PC-9 (cell line): Measurements from ENCODE around the gene PCID2. TPM values are rescaled to one million over a fixed set of nuclear protein-coding genes. Genes with fewer than 3 reads are reported as not detected.
A peak's percentile ranks its signal among the peaks of the same experiment; 100 is the strongest.

Experiments
- BruUV-seq: library from RNA; stranded (reverse); fragments of 400-500 nt; replicated peaks from 2 replicates; lab custom pipeline; 2021; lab: Mats Ljungman, UMichigan
- CTCF ChIA-PET: fragments of 300-600 bp; sonication (Branson Sonifier 250); formaldehyde crosslinking; loops from one replicate; lab custom pipeline; 2022; ENCODE audit warnings: antibody characterized with exemption; lab: Charles Lee
- POLR2A ChIA-PET: fragments of 300-600 bp; sonication (Branson Sonifier 250); formaldehyde crosslinking; loops from one replicate; lab custom pipeline; 2022; ENCODE audit warnings: antibody characterized with exemption; ENCODE audit not compliant: unreplicated experiment; lab: Charles Lee
- DNase-seq, 2 experiments: peaks; one replicate each; pipeline versions ENCODE4 v3.0.0 to v3.0.0-alpha.2; 2015 to 2022; ENCODE audit warnings: mixed read lengths in 1 of 2
- H2AFZ ChIP-seq: fragments of 200-600 bp; sonication (generic); 2 replicates; pipeline ENCODE4 v1.8.1; 2017; ENCODE audit warnings: antibody characterized with exemption
- H3F3A ChIP-seq: fragments of 200-600 bp; sonication (generic); 2 replicates; pipeline ENCODE4 v1.8.1; 2017; ENCODE audit warnings: antibody characterized with exemption, mild to moderate bottlenecking, low read depth; ENCODE audit not compliant: insufficient read depth
- H3K27ac ChIP-seq: fragments of 200-600 bp; sonication (generic); 2 replicates; pipeline ENCODE4 v1.6.1; 2016; ENCODE audit warnings: mixed run types
- H3K27me3 ChIP-seq: fragments of 200-600 bp; sonication (generic); 2 replicates; pipeline ENCODE4 v1.6.1; 2016; ENCODE audit warnings: low read depth, mixed run types; ENCODE audit not compliant: insufficient read depth
- H3K36me3 ChIP-seq: fragments of 200-600 bp; sonication (generic); 2 replicates; pipeline ENCODE4 v1.6.1; 2016; ENCODE audit warnings: low read depth, mixed run types
- H3K4me1 ChIP-seq: fragments of 200-600 bp; sonication (generic); replicated peaks from 2 replicates; pipeline ENCODE4 v1.6.1; 2016; ENCODE audit warnings: mixed run types; ENCODE audit not compliant: insufficient read depth
- H3K4me2 ChIP-seq: fragments of 200-600 bp; sonication (generic); 2 replicates; pipeline ENCODE4 v1.6.1; 2017; ENCODE audit warnings: mixed run types
- H3K4me3 ChIP-seq: fragments of 200-600 bp; sonication (generic); 2 replicates; pipeline ENCODE4 v1.6.1; 2016; ENCODE audit warnings: mixed run types
- H3K79me2 ChIP-seq: fragments of 200-600 bp; sonication (generic); 2 replicates; pipeline ENCODE4 v1.6.1; 2017; ENCODE audit warnings: low read depth, mixed run types
- H3K9me2 ChIP-seq: fragments of 200-600 bp; sonication (generic); 2 replicates; pipeline ENCODE4 v1.8.1; 2017; ENCODE audit warnings: mild to moderate bottlenecking; ENCODE audit not compliant: insufficient read depth
- H3K9me3 ChIP-seq: fragments of 200-600 bp; sonication (generic); 2 replicates; pipeline ENCODE4 v1.8.1; 2016; ENCODE audit warnings: low read depth; ENCODE audit not compliant: insufficient read depth
- H4K20me1 ChIP-seq: fragments of 200-600 bp; sonication (generic); 2 replicates; pipeline ENCODE4 v1.8.1; 2017; ENCODE audit not compliant: insufficient read depth
- CTCF ChIP-seq: fragments of 200-600 bp; sonication (generic); conservative IDR thresholded peaks from 2 replicates; pipeline ENCODE4 v1.6.1; 2017; ENCODE audit warnings: mixed run types, antibody characterized with exemption, mild to moderate bottlenecking, moderate library complexity
- EZH2 ChIP-seq: fragments of 200-600 bp; sonication (generic); IDR thresholded peaks from 2 replicates; pipeline ENCODE4 v1.8.0; 2017; ENCODE audit warnings: antibody characterized with exemption, low read depth
- intact Hi-C: fragments of 100-400 bp; cut with micrococcal nuclease; formaldehyde crosslinking; loops from one replicate; pipeline ENCODE4 v1.10.0; 2022; ENCODE audit not compliant: unreplicated experiment
- total RNA-seq: library from RNA; stranded (reverse); gene quantifications from 2 replicates; pipeline ENCODE4 v1.2.3, GENCODE V29; 2021

Gene PCID2
- total RNA-seq, 1 experiment from 2014 or later = 71.8 TPM

- Histone ChIP-seq H2AFZ (no peak overlapping the region), H3K9me3 (no peaks in the 10 kb centered on the region), H3K27ac (no peak overlapping the region), H3K9me2 (no peaks in the 10 kb centered on the region), H3K4me3 (no peak overlapping the region), H3F3A (no peaks in the 10 kb centered on the region), H4K20me1 (peaks cover 4% of the 10 kb centered on the region; the same call in 1 of the 2 replicates), H3K36me3 (peaks cover 59% of the 10 kb centered on the region), H3K4me1 (no peaks in the 10 kb centered on the region), H3K79me2 (no peaks in the 10 kb centered on the region), H3K27me3 (no peaks in the 10 kb centered on the region), H3K4me2 (no peak overlapping the region)
- POLR2A ChIA-PET = no interaction called here
- TF ChIP-seq EZH2 (no peak), CTCF (no peak)
- no peak for DNase-seq
- CTCF ChIA-PET = no interaction called here
- intact Hi-C loops = no loop called here
- no TSS peak for BruUV-seq
These were observed 28.9 kb downstream of the PCID2 start for GRCh38 chr13:113179374-113180230.

GRCh38 chr13:113178896-113179167 lies 29.6 kb downstream of the PCID2 start:
- Histone ChIP-seq H3F3A (0 out of 2 replicates have a peak, but pooled peaks cover 2% of the 10 kb centered on the region), H2AFZ (no peak overlapping the region), H3K79me2 (no peaks in the 10 kb centered on the region), H4K20me1 (peaks cover 4% of the 10 kb centered on the region; the same call in 1 of the 2 replicates), H3K4me2 (no peak overlapping the region), H3K9me2 (no peaks in the 10 kb centered on the region), H3K4me1 (no peaks in the 10 kb centered on the region), H3K36me3 (peaks cover 54% of the 10 kb centered on the region), H3K27me3 (no peaks in the 10 kb centered on the region), H3K4me3 (no peak overlapping the region), H3K27ac (no peak overlapping the region), H3K9me3 (no peaks in the 10 kb centered on the region)
- ChIA-PET CTCF (interaction anchor here (0.6 kb wide), 1 partner anchor 316 kb away, joined by 4 read pairs; no protein-coding TSS in a partner anchor), POLR2A (no interaction called here)
- TF ChIP-seq CTCF = no peak
- TF ChIP-seq EZH2 = no peak
- BruUV-seq = no TSS peak
- intact Hi-C loops = loop anchor here (1.0 kb wide), 1 partner anchor 8 kb away; no protein-coding TSS in a partner anchor
- DNase-seq = no peak

DNA sequence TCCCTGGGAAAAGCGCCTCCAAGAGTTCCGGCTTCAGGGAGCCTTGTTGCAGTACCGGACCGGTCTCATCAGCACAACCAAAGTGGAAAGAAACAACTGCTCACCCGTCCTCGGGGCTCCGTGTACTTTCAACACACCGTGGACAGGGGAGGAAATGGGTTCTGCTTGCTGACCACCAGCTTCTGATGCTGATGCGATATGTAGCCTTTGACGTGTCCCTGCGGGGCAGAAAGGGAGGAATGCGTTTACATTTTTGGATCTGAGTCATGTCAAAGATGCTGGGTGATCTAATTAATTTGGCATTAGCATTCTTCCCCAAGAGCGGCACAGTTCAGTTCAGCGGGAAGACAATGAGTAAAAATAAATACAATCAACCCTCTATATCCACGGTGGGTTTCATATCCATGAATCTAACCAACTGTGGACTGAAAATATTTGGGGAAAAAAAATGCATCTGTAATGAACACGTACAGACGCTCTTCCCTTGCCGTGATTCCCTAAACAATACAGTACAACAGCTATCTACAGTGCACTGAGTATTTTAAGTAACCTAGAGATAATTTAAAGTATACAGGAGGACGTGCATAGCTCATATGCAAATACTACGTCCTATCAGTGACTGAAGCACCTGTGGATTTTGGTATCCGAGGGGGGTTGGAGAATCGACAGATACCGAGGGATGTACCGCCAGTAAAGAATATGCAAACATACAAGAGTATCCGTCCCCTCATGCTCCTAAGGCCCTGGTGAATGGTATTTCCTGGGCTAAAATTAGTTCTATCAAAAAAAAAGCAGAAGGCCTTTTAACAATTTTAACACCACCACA lies 30.2 kb downstream of the PCID2 start:
- intact Hi-C loops = loop anchor here (1.0 kb wide), 1 partner anchor 9 kb away; no protein-coding TSS in a partner anchor
- Histone ChIP-seq H3K79me2 (no peaks in the 10 kb centered on the region), H3K36me3 (peaks cover 49% of the 10 kb centered on the region), H3K4me3 (no peak overlapping the region), H3K9me2 (no peaks in the 10 kb centered on the region), H3K4me2 (no peak overlapping the region), H3K27ac (no peak overlapping the region), H2AFZ (no peak overlapping the region), H4K20me1 (peaks cover 4% of the 10 kb centered on the region; the same call in 1 of the 2 replicates), H3K9me3 (no peaks in the 10 kb centered on the region), H3K27me3 (no peaks in the 10 kb centered on the region), H3F3A (0 out of 2 replicates have a peak, but pooled peaks cover 7% of the 10 kb centered on the region), H3K4me1 (no peaks in the 10 kb centered on the region)
- peak in 1 of 2 experiments; percentile 39 for DNase-seq
- TF ChIP-seq EZH2 (no peak), CTCF (no peak)
- no TSS peak for BruUV-seq
- CTCF ChIA-PET = interaction anchor here (0.6 kb wide), 1 partner anchor 316 kb away, joined by 4 read pairs; no protein-coding TSS in a partner anchor
- POLR2A ChIA-PET = no interaction called here
